Measurements from ENCODE around the gene ELL. TPM values are rescaled to one million over a fixed set of nuclear protein-coding genes. Genes with fewer than 3 reads are reported as not detected.
A peak's percentile ranks its signal among the peaks of the same experiment; 100 is the strongest.

ELL gene
- total and polyA plus RNA-seq, 9 of the 15 experiments (the other 6 are each of a cell fraction or from before 2014, with no cell fraction given): 0.24 to 22.5 (median 4.1) TPM

- TF ChIP-seq ETS2 (tag; IDR thresholded peaks at IDR 0.05; ENCODE audit: borderline replicate concordance, poor library complexity, severe bottlenecking): no peak
- peak; percentile 97 for TF ChIP-seq RB1 (IDR thresholded peaks at IDR 0.05; ENCODE audit: low read depth)
- TF ChIP-seq, protein P1, sequence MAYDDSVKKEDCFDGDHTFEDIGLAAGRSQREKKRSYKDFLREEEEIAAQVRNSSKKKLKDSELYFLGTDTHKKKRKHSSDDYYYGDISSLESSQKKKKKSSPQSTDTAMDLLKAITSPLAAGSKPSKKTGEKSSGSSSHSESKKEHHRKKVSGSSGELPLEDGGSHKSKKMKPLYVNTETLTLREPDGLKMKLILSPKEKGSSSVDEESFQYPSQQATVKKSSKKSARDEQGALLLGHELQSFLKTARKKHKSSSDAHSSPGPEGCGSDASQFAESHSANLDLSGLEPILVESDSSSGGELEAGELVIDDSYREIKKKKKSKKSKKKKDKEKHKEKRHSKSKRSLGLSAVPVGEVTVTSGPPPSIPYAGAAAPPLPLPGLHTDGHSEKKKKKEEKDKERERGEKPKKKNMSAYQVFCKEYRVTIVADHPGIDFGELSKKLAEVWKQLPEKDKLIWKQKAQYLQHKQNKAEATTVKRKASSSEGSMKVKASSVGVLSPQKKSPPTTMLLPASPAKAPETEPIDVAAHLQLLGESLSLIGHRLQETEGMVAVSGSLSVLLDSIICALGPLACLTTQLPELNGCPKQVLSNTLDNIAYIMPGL (CRISPR knock-in tag; IDR thresholded peaks at IDR 0.05): peak; percentile 72
- TF ChIP-seq DMBX1 (CRISPR knock-in tag; IDR thresholded peaks at IDR 0.05; ENCODE audit: borderline replicate concordance): no peak
- TF ChIP-seq KLF6 (CRISPR knock-in tag; IDR thresholded peaks at IDR 0.05; ENCODE audit: borderline replicate concordance): no peak
- TF ChIP-seq EGR1 (conservative IDR thresholded peaks at IDR 0.05): no peak
- no peak for TF ChIP-seq NR2C2 (CRISPR knock-in tag; IDR thresholded peaks at IDR 0.05)
- peak; percentile 72 for TF ChIP-seq NR2C2 (tag; IDR thresholded peaks at IDR 0.05)
- TF ChIP-seq CHD4 (IDR thresholded peaks at IDR 0.05; ENCODE audit: insufficient read depth, insufficient replicate concordance, low read depth, low read length, poor library complexity, severe bottlenecking): no peak
- TF ChIP-seq GTF2E2 (tag; IDR thresholded peaks at IDR 0.05): peak; percentile 23; the same call in 1 of the 2 replicates
- no peak for TF ChIP-seq BRD9 (IDR thresholded peaks at IDR 0.05; ENCODE audit: low read depth, partially characterized antibody)
- no peak for TF ChIP-seq PRMT5 (CRISPR knock-in tag; IDR thresholded peaks at IDR 0.05)
- TF ChIP-seq, protein P2, sequence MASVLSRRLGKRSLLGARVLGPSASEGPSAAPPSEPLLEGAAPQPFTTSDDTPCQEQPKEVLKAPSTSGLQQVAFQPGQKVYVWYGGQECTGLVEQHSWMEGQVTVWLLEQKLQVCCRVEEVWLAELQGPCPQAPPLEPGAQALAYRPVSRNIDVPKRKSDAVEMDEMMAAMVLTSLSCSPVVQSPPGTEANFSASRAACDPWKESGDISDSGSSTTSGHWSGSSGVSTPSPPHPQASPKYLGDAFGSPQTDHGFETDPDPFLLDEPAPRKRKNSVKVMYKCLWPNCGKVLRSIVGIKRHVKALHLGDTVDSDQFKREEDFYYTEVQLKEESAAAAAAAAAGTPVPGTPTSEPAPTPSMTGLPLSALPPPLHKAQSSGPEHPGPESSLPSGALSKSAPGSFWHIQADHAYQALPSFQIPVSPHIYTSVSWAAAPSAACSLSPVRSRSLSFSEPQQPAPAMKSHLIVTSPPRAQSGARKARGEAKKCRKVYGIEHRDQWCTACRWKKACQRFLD (CRISPR knock-in tag; IDR thresholded peaks at IDR 0.05): peak; percentile 90
- TF ChIP-seq, protein P3, sequence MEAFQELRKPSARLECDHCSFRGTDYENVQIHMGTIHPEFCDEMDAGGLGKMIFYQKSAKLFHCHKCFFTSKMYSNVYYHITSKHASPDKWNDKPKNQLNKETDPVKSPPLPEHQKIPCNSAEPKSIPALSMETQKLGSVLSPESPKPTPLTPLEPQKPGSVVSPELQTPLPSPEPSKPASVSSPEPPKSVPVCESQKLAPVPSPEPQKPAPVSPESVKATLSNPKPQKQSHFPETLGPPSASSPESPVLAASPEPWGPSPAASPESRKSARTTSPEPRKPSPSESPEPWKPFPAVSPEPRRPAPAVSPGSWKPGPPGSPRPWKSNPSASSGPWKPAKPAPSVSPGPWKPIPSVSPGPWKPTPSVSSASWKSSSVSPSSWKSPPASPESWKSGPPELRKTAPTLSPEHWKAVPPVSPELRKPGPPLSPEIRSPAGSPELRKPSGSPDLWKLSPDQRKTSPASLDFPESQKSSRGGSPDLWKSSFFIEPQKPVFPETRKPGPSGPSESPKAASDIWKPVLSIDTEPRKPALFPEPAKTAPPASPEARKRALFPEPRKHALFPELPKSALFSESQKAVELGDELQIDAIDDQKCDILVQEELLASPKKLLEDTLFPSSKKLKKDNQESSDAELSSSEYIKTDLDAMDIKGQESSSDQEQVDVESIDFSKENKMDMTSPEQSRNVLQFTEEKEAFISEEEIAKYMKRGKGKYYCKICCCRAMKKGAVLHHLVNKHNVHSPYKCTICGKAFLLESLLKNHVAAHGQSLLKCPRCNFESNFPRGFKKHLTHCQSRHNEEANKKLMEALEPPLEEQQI (IDR thresholded peaks at IDR 0.05): no peak
- no peak for TF ChIP-seq KDM2B (CRISPR knock-in tag; IDR thresholded peaks at IDR 0.05)
- TF ChIP-seq GATAD2B (IDR thresholded peaks at IDR 0.05; ENCODE audit: borderline replicate concordance): peak; percentile 90
- TF ChIP-seq, protein P4, sequence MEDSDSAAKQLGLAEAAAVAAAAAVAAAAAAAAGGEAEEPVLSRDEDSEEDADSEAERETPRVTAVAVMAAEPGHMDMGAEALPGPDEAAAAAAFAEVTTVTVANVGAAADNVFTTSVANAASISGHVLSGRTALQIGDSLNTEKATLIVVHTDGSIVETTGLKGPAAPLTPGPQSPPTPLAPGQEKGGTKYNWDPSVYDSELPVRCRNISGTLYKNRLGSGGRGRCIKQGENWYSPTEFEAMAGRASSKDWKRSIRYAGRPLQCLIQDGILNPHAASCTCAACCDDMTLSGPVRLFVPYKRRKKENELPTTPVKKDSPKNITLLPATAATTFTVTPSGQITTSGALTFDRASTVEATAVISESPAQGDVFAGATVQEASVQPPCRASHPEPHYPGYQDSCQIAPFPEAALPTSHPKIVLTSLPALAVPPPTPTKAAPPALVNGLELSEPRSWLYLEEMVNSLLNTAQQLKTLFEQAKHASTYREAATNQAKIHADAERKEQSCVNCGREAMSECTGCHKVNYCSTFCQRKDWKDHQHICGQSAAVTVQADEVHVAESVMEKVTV (CRISPR knock-in tag; IDR thresholded peaks at IDR 0.05): no peak
Measured at GRCh38 chr19:18419195-18419698, 102.6 kb downstream of the ELL start, which contains the start of gene SSBP4 (continued).
